IPS DF 6.9 (cell line): ENCODE measurements around the gene SMR3B.

Experiments
- DNase-seq: peaks from one replicate; pipeline ENCODE4 v3.0.0-alpha.2; 2013; ENCODE audit warnings: low read depth, low spot score
- H3K27ac ChIP-seq: one replicate; pipeline ENCODE4 v1.5.1; 2013; ENCODE audit warnings: low read length, control low read depth
- H3K27me3 ChIP-seq: 2 replicates; pipeline ENCODE4 v1.6.1; 2013; ENCODE audit warnings: mild to moderate bottlenecking, low read length; ENCODE audit not compliant: control insufficient read depth, insufficient read depth
- H3K36me3 ChIP-seq: 2 replicates; pipeline ENCODE4 v1.6.1; 2013; ENCODE audit warnings: low read length; ENCODE audit not compliant: control insufficient read depth, insufficient read depth
- H3K4me1 ChIP-seq: 2 replicates; pipeline ENCODE4 v1.6.1; 2013; ENCODE audit warnings: low read length; ENCODE audit not compliant: control insufficient read depth, insufficient read depth
- H3K4me3 ChIP-seq: 2 replicates; pipeline ENCODE4 v1.5.1; 2013; ENCODE audit warnings: mild to moderate bottlenecking, low read length
- H3K9me3 ChIP-seq: 2 replicates; pipeline ENCODE4 v1.6.1; 2013; ENCODE audit warnings: low read length, inconsistent platforms; ENCODE audit not compliant: control insufficient read depth, insufficient read depth
- WGBS: extraction: QIAGEN DNeasy Blood & Tissue Kit; methylation state at CpG from one replicate; pipeline ENCODE4 v1.1.7; 2013; ENCODE audit warnings: mixed read lengths, missing lambda C conversion rate; ENCODE audit not compliant: insufficient read length, insufficient coverage; 5-methylcytosine and 5-hydroxymethylcytosine counted together

The SMR3B gene

GRCh38 chr4:70382691-70383181, at the start of gene SMR3B:
Gene SMR3B, plus strand, starts transcription at chr4:70383131. Its CDS starts 1,380 bp downstream, at chr4:70384511.
- no peak within 1 kb of the TSS for H3K4me3 ChIP-seq
- WGBS = no CpG with 5 or more reads among the region's 5 CpGs
- H3K27ac ChIP-seq = no peak within 1 kb of the TSS
- no peaks in the 10 kb centered on the region for H3K27me3 ChIP-seq
- DNase-seq = no peak
- H3K9me3 ChIP-seq = no peaks in the 10 kb centered on the region
- no peaks in the 10 kb centered on the region for H3K4me1 ChIP-seq
- no peaks in the 10 kb centered on the region for H3K36me3 ChIP-seq

GRCh38 chr4:70334681-70335080, 48.2 kb upstream of the SMR3B start, which contains the start of gene CABS1:
Gene CABS1, plus strand, starts transcription at chr4:70334981. Its CDS starts 59 bp downstream, at chr4:70335040.
- WGBS = no CpG with 5 or more reads among the region's 3 CpGs
- no peak for DNase-seq
- H3K36me3 ChIP-seq = no peaks in the 10 kb centered on the region
- H3K4me3 ChIP-seq = no peak within 1 kb of the TSS
- H3K4me1 ChIP-seq = no peaks in the 10 kb centered on the region
- no peaks in the 10 kb centered on the region for H3K27me3 ChIP-seq
- H3K27ac ChIP-seq = no peak within 1 kb of the TSS
- H3K9me3 ChIP-seq = no peaks in the 10 kb centered on the region

GRCh38 chr4:70336043-70336442, 46.9 kb upstream of the SMR3B start:
- Histone ChIP-seq H3K36me3 (no peaks in the 10 kb centered on the region), H3K4me3 (no peak overlapping the region), H3K4me1 (no peaks in the 10 kb centered on the region), H3K27me3 (no peaks in the 10 kb centered on the region), H3K27ac (no peak overlapping the region), H3K9me3 (no peaks in the 10 kb centered on the region)
- WGBS = no CpG with 5 or more reads among the region's 5 CpGs
- no peak for DNase-seq

- H3K36me3 ChIP-seq = no peaks in the 10 kb centered on the region
- H3K27me3 ChIP-seq = no peaks in the 10 kb centered on the region
- no peak overlapping the region for H3K4me3 ChIP-seq
- H3K4me1 ChIP-seq = no peaks in the 10 kb centered on the region; the same call in 1 of the 2 replicates
- no peaks in the 10 kb centered on the region for H3K9me3 ChIP-seq
- no CpG with 5 or more reads among the region's 1 CpG for WGBS
- no peak for DNase-seq
- H3K27ac ChIP-seq = no peak overlapping the region
Measured at GRCh38 chr4:70337886-70338420, 45.0 kb upstream of the SMR3B start.

- no peaks in the 10 kb centered on the region for H3K36me3 ChIP-seq
- no peak overlapping the region for H3K4me3 ChIP-seq
- H3K4me1 ChIP-seq = no peaks in the 10 kb centered on the region
- H3K27me3 ChIP-seq = no peaks in the 10 kb centered on the region
- DNase-seq = no peak
- no peaks in the 10 kb centered on the region for H3K9me3 ChIP-seq
- H3K27ac ChIP-seq = no peak overlapping the region
- WGBS = no CpG with 5 or more reads among the region's 1 CpG
Measured at GRCh38 chr4:70356185-70356584, 26.7 kb upstream of the SMR3B start.

- H3K4me3 ChIP-seq = no peak overlapping the region
- no peaks in the 10 kb centered on the region for H3K9me3 ChIP-seq
- no peaks in the 10 kb centered on the region for H3K4me1 ChIP-seq
- H3K36me3 ChIP-seq = no peaks in the 10 kb centered on the region
- H3K27ac ChIP-seq = no peak overlapping the region
- no peak for DNase-seq
- no peaks in the 10 kb centered on the region for H3K27me3 ChIP-seq
- 100% methylated on average over 1 of the region's 3 CpGs for WGBS
Measured at GRCh38 chr4:70359115-70359661, 23.7 kb upstream of the SMR3B start.

- H3K4me3 ChIP-seq = no peak within 1 kb of the TSS
- H3K9me3 ChIP-seq = no peaks in the 10 kb centered on the region
- H3K36me3 ChIP-seq = no peaks in the 10 kb centered on the region
- H3K4me1 ChIP-seq = no peaks in the 10 kb centered on the region
- H3K27me3 ChIP-seq = no peaks in the 10 kb centered on the region
- no CpG with 5 or more reads among the region's 3 CpGs for WGBS
- no peak within 1 kb of the TSS for H3K27ac ChIP-seq
- DNase-seq = no peak
Measured at GRCh38 chr4:70360460-70360859, 22.5 kb upstream of the SMR3B start, which contains the start of gene SMR3A. Gene SMR3A, plus strand, starts transcription at chr4:70360760. Its CDS starts 1,356 bp downstream, at chr4:70362116.

GRCh38 chr4:70364002-70364401, 18.9 kb upstream of the SMR3B start:
- WGBS = no CpG with 5 or more reads among the region's 5 CpGs
- DNase-seq = no peak
- Histone ChIP-seq H3K27me3 (no peaks in the 10 kb centered on the region), H3K4me3 (no peak overlapping the region), H3K36me3 (no peaks in the 10 kb centered on the region), H3K4me1 (no peaks in the 10 kb centered on the region), H3K27ac (no peak overlapping the region), H3K9me3 (no peaks in the 10 kb centered on the region)

- no peak for DNase-seq
- Histone ChIP-seq H3K9me3 (no peaks in the 10 kb centered on the region), H3K4me3 (no peak overlapping the region), H3K36me3 (no peaks in the 10 kb centered on the region), H3K27me3 (no peaks in the 10 kb centered on the region), H3K4me1 (no peaks in the 10 kb centered on the region), H3K27ac (no peak overlapping the region)
- no CpG with 5 or more reads among the region's 2 CpGs for WGBS
Measured at GRCh38 chr4:70365479-70365878, 17.5 kb upstream of the SMR3B start.

GRCh38 chr4:70367813-70368212, 15.1 kb upstream of the SMR3B start:
- Histone ChIP-seq H3K36me3 (no peaks in the 10 kb centered on the region), H3K4me3 (no peak overlapping the region), H3K27ac (no peak overlapping the region), H3K27me3 (no peaks in the 10 kb centered on the region), H3K4me1 (no peaks in the 10 kb centered on the region), H3K9me3 (no peaks in the 10 kb centered on the region)
- no CpG with 5 or more reads among the region's 1 CpG for WGBS
- no peak for DNase-seq

- Histone ChIP-seq H3K27me3 (no peaks in the 10 kb centered on the region), H3K4me3 (no peak overlapping the region), H3K27ac (no peak overlapping the region), H3K9me3 (no peaks in the 10 kb centered on the region), H3K4me1 (no peaks in the 10 kb centered on the region), H3K36me3 (no peaks in the 10 kb centered on the region)
- no CpG with 5 or more reads among the region's 4 CpGs for WGBS
- DNase-seq = no peak
Measured at GRCh38 chr4:70371987-70372386, 10.9 kb upstream of the SMR3B start.
